Astrocyte (in vitro differentiated cells and primary cell): ENCODE measurements around the gene CD5L. TPM values are rescaled to one million over a fixed set of nuclear protein-coding genes. Genes with fewer than 3 reads are reported as not detected.

Experiments used
- DNase-seq: peaks from one replicate; pipeline ENCODE4 v3.0.0-alpha.2; 2010; ENCODE audit warnings: low read depth
- FAIRE-seq: peaks from 2 replicates; lab custom pipeline; 2011; peaks lifted over from hg19 to GRCh38; lab: Jason Lieb, UNC
- H2AFZ ChIP-seq: 2 replicates; pipeline ENCODE4 v1.6.0; 2012; ENCODE audit warnings: low read depth, low read length, inconsistent platforms
- H3K27ac ChIP-seq: 2 replicates; pipeline ENCODE4 v1.5.1; 2011; ENCODE audit warnings: low read depth, low read length, inconsistent platforms
- H3K27me3 ChIP-seq: 2 replicates; pipeline ENCODE4 v1.6.0; 2011; ENCODE audit warnings: low read length, inconsistent platforms; ENCODE audit not compliant: insufficient read depth
- H3K36me3 ChIP-seq: 2 replicates; pipeline ENCODE4 v1.5.1; 2011; ENCODE audit warnings: low read length, inconsistent platforms; ENCODE audit not compliant: insufficient read depth
- H3K4me1 ChIP-seq: 2 replicates; pipeline ENCODE4 v1.5.1; 2011; ENCODE audit warnings: low read length, inconsistent platforms; ENCODE audit not compliant: insufficient read depth
- H3K4me2 ChIP-seq: 2 replicates; pipeline ENCODE4 v1.6.0; 2012; ENCODE audit warnings: low read length, inconsistent platforms
- H3K4me3 ChIP-seq: 2 replicates; pipeline ENCODE4 v1.5.1; 2011; ENCODE audit warnings: low read depth, mild to moderate bottlenecking, low read length, inconsistent platforms; ENCODE audit not compliant: insufficient read depth
- H3K79me2 ChIP-seq: 2 replicates; pipeline ENCODE4 v1.6.0; 2012; ENCODE audit warnings: mild to moderate bottlenecking, low read length, inconsistent platforms; ENCODE audit not compliant: insufficient read depth
- H3K9ac ChIP-seq: 2 replicates; pipeline ENCODE4 v1.6.0; 2012; ENCODE audit warnings: mild to moderate bottlenecking, low read length, inconsistent platforms
- H3K9me3 ChIP-seq: 2 replicates; pipeline ENCODE4 v1.5.1; 2012; ENCODE audit warnings: low read depth, mild to moderate bottlenecking, low read length, inconsistent platforms; ENCODE audit not compliant: insufficient read depth
- H4K20me1 ChIP-seq: 2 replicates; pipeline ENCODE4 v1.6.0; 2012; ENCODE audit warnings: low read length, inconsistent platforms; ENCODE audit not compliant: insufficient read depth
- H3K27ac Mint-ChIP-seq: one replicate; pipeline ENCODE4 v1.8.0; 2021; ENCODE audit warnings: mild to moderate bottlenecking, mixed read lengths; ENCODE audit not compliant: unreplicated experiment
- H3K27me3 Mint-ChIP-seq: one replicate; pipeline ENCODE4 v1.8.0; 2021; ENCODE audit warnings: low read depth, mixed read lengths; ENCODE audit not compliant: unreplicated experiment
- H3K36me3 Mint-ChIP-seq: one replicate; pipeline ENCODE4 v1.8.0; 2021; ENCODE audit warnings: low read depth, mixed read lengths; ENCODE audit not compliant: unreplicated experiment
- H3K4me1 Mint-ChIP-seq: one replicate; pipeline ENCODE4 v1.8.0; 2021; ENCODE audit warnings: low read depth, mixed read lengths; ENCODE audit not compliant: unreplicated experiment
- H3K4me3 Mint-ChIP-seq: one replicate; pipeline ENCODE4 v1.8.0; 2021; ENCODE audit warnings: mild to moderate bottlenecking, moderate library complexity, mixed read lengths; ENCODE audit not compliant: unreplicated experiment
- H3K9me3 Mint-ChIP-seq: one replicate; pipeline ENCODE4 v1.8.0; 2021; ENCODE audit warnings: mild to moderate bottlenecking, mixed read lengths; ENCODE audit not compliant: unreplicated experiment
- EZH2 ChIP-seq: IDR thresholded peaks from 2 replicates; pipeline ENCODE4 v1.6.1; 2012; ENCODE audit warnings: mild to moderate bottlenecking, low read length, inconsistent platforms; ENCODE audit not compliant: insufficient read depth
- total RNA-seq: library from RNA; stranded (reverse); gene quantifications from 2 replicates; pipeline ENCODE4 v1.2.1, GENCODE V29; 2021
- TF ChIP-seq, protein P1 (sequence below): IDR thresholded peaks from 2 replicates; pipeline ENCODE4 v1.5.1; 2011; ENCODE audit warnings: low read depth, mild to moderate bottlenecking, inconsistent platforms, low read length, moderate library complexity; ENCODE audit not compliant: insufficient read depth

Gene CD5L
- total RNA-seq, 1 donor from 2014 or later: not detected

DNA sequence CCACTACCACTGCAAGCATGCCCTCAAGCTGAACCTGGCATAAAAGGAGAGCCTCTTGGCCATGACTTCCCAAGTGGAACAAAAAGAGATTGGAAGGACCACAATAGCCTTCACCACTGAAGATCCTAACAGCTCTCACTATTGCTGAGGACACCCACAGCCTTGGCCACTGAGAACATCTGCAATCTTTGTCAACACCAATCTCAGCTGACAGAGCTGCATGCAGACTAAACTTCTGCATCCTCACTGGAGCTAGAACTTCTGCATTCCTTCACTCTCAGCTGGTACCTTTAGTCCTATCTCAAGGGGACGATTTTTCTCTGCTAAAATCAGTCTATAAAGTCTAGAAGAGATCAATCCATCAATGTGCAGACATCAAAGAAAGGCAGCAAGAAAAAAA is 56.4 kb downstream of the CD5L start:
- TF ChIP-seq EZH2: no peak
- TF ChIP-seq, protein P1, sequence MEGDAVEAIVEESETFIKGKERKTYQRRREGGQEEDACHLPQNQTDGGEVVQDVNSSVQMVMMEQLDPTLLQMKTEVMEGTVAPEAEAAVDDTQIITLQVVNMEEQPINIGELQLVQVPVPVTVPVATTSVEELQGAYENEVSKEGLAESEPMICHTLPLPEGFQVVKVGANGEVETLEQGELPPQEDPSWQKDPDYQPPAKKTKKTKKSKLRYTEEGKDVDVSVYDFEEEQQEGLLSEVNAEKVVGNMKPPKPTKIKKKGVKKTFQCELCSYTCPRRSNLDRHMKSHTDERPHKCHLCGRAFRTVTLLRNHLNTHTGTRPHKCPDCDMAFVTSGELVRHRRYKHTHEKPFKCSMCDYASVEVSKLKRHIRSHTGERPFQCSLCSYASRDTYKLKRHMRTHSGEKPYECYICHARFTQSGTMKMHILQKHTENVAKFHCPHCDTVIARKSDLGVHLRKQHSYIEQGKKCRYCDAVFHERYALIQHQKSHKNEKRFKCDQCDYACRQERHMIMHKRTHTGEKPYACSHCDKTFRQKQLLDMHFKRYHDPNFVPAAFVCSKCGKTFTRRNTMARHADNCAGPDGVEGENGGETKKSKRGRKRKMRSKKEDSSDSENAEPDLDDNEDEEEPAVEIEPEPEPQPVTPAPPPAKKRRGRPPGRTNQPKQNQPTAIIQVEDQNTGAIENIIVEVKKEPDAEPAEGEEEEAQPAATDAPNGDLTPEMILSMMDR: no peak
- Histone ChIP-seq H4K20me1 (no peaks in the 10 kb centered on the region), H3K79me2 (no peaks in the 10 kb centered on the region), H3K4me3 (no peak overlapping the region), H3K36me3 (no peaks in the 10 kb centered on the region), H3K9me3 (no peaks in the 10 kb centered on the region), H3K4me1 (no peaks in the 10 kb centered on the region), H3K4me2 (no peak overlapping the region), H3K9ac (no peak overlapping the region), H2AFZ (no peak overlapping the region), H3K27me3 (no peaks in the 10 kb centered on the region), H3K27ac (no peak overlapping the region)
- no peaks in the 10 kb centered on the region for H3K4me1 Mint-ChIP-seq
- no peak overlapping the region for H3K27ac Mint-ChIP-seq
- H3K36me3 Mint-ChIP-seq: no peaks in the 10 kb centered on the region
- peaks cover 2% of the 10 kb centered on the region for H3K27me3 Mint-ChIP-seq
- no peak for DNase-seq
- no peaks in the 10 kb centered on the region for H3K9me3 Mint-ChIP-seq
- no peak overlapping the region for H3K4me3 Mint-ChIP-seq
- FAIRE-seq: no peak

GRCh38 chr1:157784801-157785200 is 56.8 kb downstream of the CD5L start:
- no peaks in the 10 kb centered on the region for H3K4me1 Mint-ChIP-seq
- DNase-seq: no peak
- H3K27me3 Mint-ChIP-seq: peaks cover 2% of the 10 kb centered on the region
- no peak overlapping the region for H2AFZ ChIP-seq
- H3K36me3 ChIP-seq: no peaks in the 10 kb centered on the region
- H4K20me1 ChIP-seq: no peaks in the 10 kb centered on the region
- H3K4me3 ChIP-seq: no peak overlapping the region
- no peaks in the 10 kb centered on the region for H3K4me1 ChIP-seq
- FAIRE-seq: no peak
- no peak overlapping the region for H3K4me3 Mint-ChIP-seq
- H3K9me3 Mint-ChIP-seq: no peaks in the 10 kb centered on the region
- H3K9me3 ChIP-seq: no peaks in the 10 kb centered on the region
- no peaks in the 10 kb centered on the region for H3K36me3 Mint-ChIP-seq
- no peak overlapping the region for H3K27ac ChIP-seq
- no peak overlapping the region for H3K9ac ChIP-seq
- no peaks in the 10 kb centered on the region for H3K27me3 ChIP-seq
- no peak overlapping the region for H3K27ac Mint-ChIP-seq
- H3K79me2 ChIP-seq: no peaks in the 10 kb centered on the region
- no peak overlapping the region for H3K4me2 ChIP-seq
- no peak for TF ChIP-seq EZH2
- TF ChIP-seq, protein P1: no peak

DNA sequence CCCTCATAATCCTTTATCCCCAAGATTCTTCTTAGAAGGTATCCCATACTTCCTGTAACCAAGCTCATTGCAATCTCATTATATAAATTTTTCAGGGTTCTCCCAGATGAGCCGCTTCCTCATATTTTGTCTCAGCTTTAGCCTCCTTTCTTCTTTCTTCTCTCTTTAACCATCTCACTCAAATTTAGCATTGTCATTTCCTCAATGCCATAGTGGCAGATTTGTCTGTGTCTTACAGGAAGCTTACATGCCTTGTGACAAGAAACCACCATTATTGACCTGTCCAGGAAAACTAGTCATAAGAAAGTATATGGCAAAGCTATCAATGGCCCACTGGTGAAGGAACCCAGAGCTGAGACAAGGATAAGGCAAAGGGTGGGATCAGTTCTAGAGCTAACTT is 58.7 kb downstream of the CD5L start:
- Histone ChIP-seq H3K9ac (no peak overlapping the region), H3K4me2 (no peak overlapping the region), H3K27me3 (no peaks in the 10 kb centered on the region), H3K4me1 (no peaks in the 10 kb centered on the region), H3K79me2 (no peaks in the 10 kb centered on the region), H3K9me3 (no peaks in the 10 kb centered on the region), H2AFZ (no peak overlapping the region), H4K20me1 (no peaks in the 10 kb centered on the region), H3K27ac (no peak overlapping the region), H3K36me3 (no peaks in the 10 kb centered on the region), H3K4me3 (no peak overlapping the region)
- Mint-ChIP-seq H3K36me3 (no peaks in the 10 kb centered on the region), H3K27ac (no peak overlapping the region), H3K27me3 (peaks cover 2% of the 10 kb centered on the region), H3K4me1 (no peaks in the 10 kb centered on the region), H3K4me3 (no peak overlapping the region), H3K9me3 (no peaks in the 10 kb centered on the region)
- no peak for FAIRE-seq
- TF ChIP-seq EZH2: no peak
- TF ChIP-seq, protein P1: no peak
- no peak for DNase-seq
